Central memory CD8-positive, alpha-beta T cell (primary cell): ENCODE results near the gene TKT.

Experiments used
- ATAC-seq: fragments of 150-1000 bp; cut with Tn5 transposase; replicated peaks from 2 replicates; pipeline ENCODE4 v1.10.0; 2022; ENCODE audit warnings: mild to moderate bottlenecking, moderate FRiP score, moderate number of reproducible peaks; ENCODE audit not compliant: poor library complexity, severe bottlenecking; ENCODE audit errors: extremely low read depth
- DNase-seq, 2 donors: peaks; one replicate each; pipeline ENCODE4 v3.0.0; 2021; ENCODE audit warnings: low spot score in 2 of 2
- H3K27ac Mint-ChIP-seq: one replicate; pipeline ENCODE4 v1.8.0; 2022; ENCODE audit warnings: low read depth, mild to moderate bottlenecking, moderate library complexity, mixed read lengths
- H3K27me3 Mint-ChIP-seq: one replicate; pipeline ENCODE4 v1.8.0; 2022; ENCODE audit warnings: mixed read lengths
- H3K36me3 Mint-ChIP-seq: one replicate; pipeline ENCODE4 v1.8.0; 2022; ENCODE audit warnings: mild to moderate bottlenecking, moderate library complexity, mixed read lengths; ENCODE audit not compliant: insufficient read depth
- H3K4me1 Mint-ChIP-seq: one replicate; pipeline ENCODE4 v1.8.0; 2022; ENCODE audit warnings: mixed read lengths
- H3K4me3 Mint-ChIP-seq: one replicate; pipeline ENCODE4 v1.8.0; 2022; ENCODE audit warnings: mild to moderate bottlenecking, moderate library complexity, mixed read lengths
- H3K9me3 Mint-ChIP-seq: one replicate; pipeline ENCODE4 v1.8.0; 2022; ENCODE audit warnings: mixed read lengths

Gene TKT

DNA sequence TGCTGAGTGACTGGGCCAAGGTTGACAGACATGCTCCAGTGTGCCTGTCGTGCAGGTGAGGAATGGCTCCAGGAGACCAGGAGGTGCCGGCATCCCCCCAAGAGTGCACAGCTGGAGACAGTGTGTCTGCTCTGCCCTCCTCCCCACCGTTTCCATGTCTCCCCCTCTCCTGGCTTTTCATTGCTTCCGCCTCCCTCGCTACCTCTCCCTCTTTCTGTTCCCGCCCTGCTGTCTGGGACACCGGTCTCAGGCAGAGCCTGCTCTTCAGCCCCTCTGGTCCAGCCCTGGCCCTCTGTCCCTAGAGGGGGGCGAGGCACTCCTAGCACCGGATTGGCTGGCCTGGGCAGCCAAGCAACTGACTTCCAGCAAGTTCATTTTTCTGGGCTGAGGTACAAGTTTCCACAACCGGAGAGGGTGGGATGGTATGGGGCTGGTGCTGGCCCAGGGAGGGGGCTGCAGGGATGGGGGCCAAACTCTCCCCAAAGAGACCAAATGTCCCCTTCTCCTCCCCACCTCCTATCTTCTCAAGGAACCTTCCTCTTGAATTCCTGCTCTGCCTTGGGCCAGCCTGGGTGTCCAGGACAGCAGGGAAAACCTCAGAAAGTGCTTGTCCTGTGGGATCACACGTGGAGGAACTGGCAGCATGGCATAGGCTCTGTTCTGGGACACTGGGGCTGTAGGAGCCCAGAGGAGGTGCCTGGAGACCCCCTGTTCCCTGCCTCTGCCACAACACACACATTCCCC, 62.2 kb downstream of the TKT start:
- Mint-ChIP-seq H3K36me3 (peaks cover 27% of the 10 kb centered on the region), H3K9me3 (no peaks in the 10 kb centered on the region), H3K4me1 (peaks cover 14% of the 10 kb centered on the region), H3K4me3 (no peak overlapping the region), H3K27me3 (no peaks in the 10 kb centered on the region), H3K27ac (peak overlapping the region; percentile 63)
- no peak for DNase-seq
- ATAC-seq: no peak

DNA sequence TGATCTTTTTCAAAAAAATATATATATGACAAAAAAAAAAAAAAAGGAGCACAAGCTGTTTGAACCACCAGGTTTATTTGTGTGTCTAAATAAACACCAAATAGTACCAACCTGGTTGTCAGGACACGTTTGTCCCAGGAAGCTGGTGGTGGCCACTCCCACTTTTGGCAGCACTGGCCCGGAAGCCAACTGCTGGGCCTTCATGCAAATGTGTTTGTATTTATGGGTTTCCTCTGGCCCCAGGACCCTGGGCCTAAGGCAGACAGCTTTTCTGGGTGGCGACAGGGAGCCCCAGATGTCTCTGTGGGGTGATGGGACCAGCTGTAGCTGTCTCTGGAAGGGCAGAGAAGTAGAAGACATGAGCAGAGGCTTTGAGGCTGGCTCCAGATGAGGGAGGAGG, 63.2 kb downstream of the TKT start:
- no peak for ATAC-seq
- peaks cover 32% of the 10 kb centered on the region for H3K36me3 Mint-ChIP-seq
- H3K27ac Mint-ChIP-seq: peak overlapping the region; percentile 63
- no peak for DNase-seq
- H3K9me3 Mint-ChIP-seq: no peaks in the 10 kb centered on the region
- H3K27me3 Mint-ChIP-seq: no peaks in the 10 kb centered on the region
- H3K4me1 Mint-ChIP-seq: peaks cover 14% of the 10 kb centered on the region
- H3K4me3 Mint-ChIP-seq: no peak overlapping the region

DNA sequence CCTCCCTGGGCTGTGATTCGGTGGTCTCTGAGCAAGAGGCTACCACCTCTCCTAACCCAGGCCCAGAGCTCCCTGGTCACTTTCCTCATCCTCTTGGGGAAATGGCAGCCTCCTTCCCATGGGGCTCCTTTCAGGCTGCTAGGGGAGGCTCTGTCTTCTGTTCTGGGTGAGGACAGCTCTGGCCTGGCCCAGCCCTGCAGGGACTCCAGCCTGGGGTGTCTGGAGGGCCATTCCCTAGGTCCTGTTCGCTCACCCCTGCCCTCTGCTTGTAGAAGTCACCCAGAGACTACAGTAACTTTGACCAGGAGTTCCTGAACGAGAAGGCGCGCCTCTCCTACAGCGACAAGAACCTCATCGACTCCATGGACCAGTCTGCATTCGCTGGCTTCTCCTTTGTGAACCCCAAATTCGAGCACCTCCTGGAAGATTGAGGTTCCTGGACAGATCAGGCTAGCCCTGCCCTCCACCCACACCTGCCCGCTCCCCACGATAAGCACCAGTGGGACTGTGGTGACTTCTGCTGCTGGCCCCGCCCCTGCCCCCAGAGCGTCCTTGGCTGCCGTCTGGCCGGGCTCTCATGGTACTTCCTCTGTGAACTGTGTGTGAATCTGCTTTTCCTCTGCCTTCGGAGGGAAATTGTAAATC, 63.9 kb downstream of the TKT start:
- Mint-ChIP-seq H3K27me3 (no peaks in the 10 kb centered on the region), H3K9me3 (no peaks in the 10 kb centered on the region), H3K4me3 (no peak overlapping the region)

DNA sequence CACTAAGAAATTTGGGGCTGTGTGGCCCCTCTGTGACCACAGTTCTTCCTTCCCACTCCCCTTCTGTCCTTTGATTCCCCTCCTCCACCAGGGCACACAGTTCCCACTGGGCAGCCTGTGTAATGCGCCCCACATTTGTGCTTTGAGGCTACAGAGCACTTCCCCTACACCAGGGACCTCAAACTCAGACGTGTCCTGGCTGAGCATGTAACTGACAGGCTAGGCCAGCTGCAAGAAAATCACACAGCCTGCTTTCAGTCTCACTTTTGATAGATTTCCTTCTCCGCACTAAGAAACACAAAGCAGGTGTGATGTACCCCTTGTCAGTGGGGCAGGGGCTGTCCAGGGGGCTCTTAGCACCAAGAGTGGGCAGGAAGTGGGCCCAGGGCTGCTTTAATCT, 65.2 kb downstream of the TKT start:
- H3K9me3 Mint-ChIP-seq: no peaks in the 10 kb centered on the region

More for the DNA sequence above, 63.9 kb downstream of the TKT start:
- ATAC-seq (no peak), DNase-seq (no peak)
- peaks cover 36% of the 10 kb centered on the region for H3K36me3 Mint-ChIP-seq
- peaks cover 14% of the 10 kb centered on the region for H3K4me1 Mint-ChIP-seq
- H3K27ac Mint-ChIP-seq: no peak overlapping the region

DNA sequence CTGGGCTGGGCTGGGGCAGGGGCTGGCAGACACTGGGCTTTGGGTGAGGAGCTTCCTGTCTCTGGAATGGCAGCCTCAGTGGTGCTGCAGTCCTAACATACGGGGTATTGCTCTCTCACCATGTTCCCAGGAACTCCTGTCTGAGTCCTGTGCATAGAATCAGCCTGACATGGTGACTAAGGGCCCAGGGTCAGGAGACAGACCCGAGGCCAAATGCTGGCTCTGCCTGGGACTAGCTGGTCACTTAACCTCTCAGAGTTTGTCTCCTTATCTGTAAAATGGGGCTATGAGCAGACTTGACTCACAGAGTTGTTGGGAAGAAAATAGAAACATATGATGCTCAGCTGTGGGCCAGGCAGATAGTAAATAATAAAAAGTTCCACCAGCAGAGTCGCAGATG, 66.5 kb downstream of the TKT start:
- H3K9me3 Mint-ChIP-seq: no peaks in the 10 kb centered on the region
- ATAC-seq (no peak), DNase-seq (no peak)
- peaks cover 6% of the 10 kb centered on the region for H3K4me1 Mint-ChIP-seq
- no peak overlapping the region for H3K27ac Mint-ChIP-seq
- no peak overlapping the region for H3K4me3 Mint-ChIP-seq
- H3K27me3 Mint-ChIP-seq: no peaks in the 10 kb centered on the region
- peaks cover 47% of the 10 kb centered on the region for H3K36me3 Mint-ChIP-seq

More for the DNA sequence above, 65.2 kb downstream of the TKT start:
- ATAC-seq: no peak
- no peak for DNase-seq
- H3K36me3 Mint-ChIP-seq: peaks cover 40% of the 10 kb centered on the region
- H3K27ac Mint-ChIP-seq: peak overlapping the region; percentile 51
- H3K27me3 Mint-ChIP-seq: no peaks in the 10 kb centered on the region
- no peak overlapping the region for H3K4me3 Mint-ChIP-seq
- H3K4me1 Mint-ChIP-seq: peaks cover 14% of the 10 kb centered on the region

DNA sequence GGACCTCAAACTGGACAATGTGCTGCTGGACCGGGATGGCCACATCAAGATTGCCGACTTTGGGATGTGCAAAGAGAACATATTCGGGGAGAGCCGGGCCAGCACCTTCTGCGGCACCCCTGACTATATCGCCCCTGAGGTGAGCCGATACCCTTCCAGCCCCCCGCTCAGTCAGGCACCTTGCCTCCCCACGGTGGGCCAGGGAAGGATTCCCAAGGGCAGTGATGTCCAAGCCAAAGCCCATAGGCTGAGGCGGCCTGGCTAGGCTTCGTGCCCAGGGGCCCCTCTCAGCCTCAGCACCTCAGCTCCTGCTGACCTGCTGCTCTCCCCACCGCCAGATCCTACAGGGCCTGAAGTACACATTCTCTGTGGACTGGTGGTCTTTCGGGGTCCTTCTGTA, 67.1 kb downstream of the TKT start:
- H3K36me3 Mint-ChIP-seq: peaks cover 52% of the 10 kb centered on the region
- no peak overlapping the region for H3K4me3 Mint-ChIP-seq
- H3K27me3 Mint-ChIP-seq: no peaks in the 10 kb centered on the region
- DNase-seq (no peak), ATAC-seq (no peak)
- H3K4me1 Mint-ChIP-seq: peaks cover 6% of the 10 kb centered on the region
- H3K27ac Mint-ChIP-seq: no peak overlapping the region
- H3K9me3 Mint-ChIP-seq: no peaks in the 10 kb centered on the region

DNA sequence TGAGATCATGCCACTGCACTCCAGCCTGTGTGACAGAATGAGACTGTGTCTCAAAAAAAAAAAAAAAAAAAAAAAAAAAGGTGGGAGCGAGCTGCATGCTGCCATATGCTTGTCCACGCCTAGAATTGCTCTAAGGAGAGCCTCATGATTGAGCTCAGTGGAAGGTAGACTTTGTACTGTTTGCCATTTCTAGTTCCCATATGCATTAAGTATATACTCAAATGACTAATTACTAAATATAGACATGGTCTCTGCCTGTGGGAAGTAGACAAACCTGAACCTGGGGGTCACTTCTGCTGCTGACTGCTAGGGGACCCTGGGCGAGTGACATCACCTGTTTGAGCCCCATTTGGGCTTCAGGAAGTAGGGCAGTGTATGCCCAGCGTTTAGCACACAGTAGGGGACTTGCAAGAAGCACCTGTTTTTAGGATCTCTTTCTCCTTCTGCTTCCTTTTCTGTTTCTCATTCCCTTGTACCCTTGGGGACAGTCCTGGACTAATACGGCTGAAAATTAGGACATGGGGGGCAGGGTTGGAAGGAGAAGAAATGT, 67.6 kb downstream of the TKT start:
- no peak for DNase-seq
- H3K27ac Mint-ChIP-seq: no peak overlapping the region
- H3K36me3 Mint-ChIP-seq: peaks cover 52% of the 10 kb centered on the region
- H3K27me3 Mint-ChIP-seq: no peaks in the 10 kb centered on the region
- no peak overlapping the region for H3K4me3 Mint-ChIP-seq
- no peak for ATAC-seq
- no peaks in the 10 kb centered on the region for H3K9me3 Mint-ChIP-seq
- peaks cover 6% of the 10 kb centered on the region for H3K4me1 Mint-ChIP-seq

DNA sequence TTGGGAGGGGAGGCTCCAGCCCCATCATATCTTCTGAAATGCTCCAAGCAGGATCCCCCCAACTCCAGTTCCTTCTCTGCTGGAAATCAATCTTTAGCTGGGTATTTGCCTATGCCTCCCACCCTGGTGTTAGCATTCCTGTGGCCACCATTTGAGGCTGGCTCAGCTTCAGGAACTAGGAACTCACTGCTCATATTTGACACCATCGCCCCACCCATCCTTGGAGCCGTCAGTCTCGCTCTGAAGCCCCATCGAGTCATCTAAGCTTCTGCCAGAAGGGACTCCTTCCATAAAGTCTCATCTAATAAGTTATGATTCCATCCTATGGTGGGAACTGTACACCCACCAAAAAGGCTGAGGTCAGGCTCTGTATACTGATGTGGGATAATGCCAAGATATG, 68.4 kb downstream of the TKT start:
- Mint-ChIP-seq H3K27ac (no peak overlapping the region), H3K4me1 (no peaks in the 10 kb centered on the region), H3K9me3 (no peaks in the 10 kb centered on the region), H3K36me3 (peaks cover 46% of the 10 kb centered on the region), H3K4me3 (no peak overlapping the region), H3K27me3 (no peaks in the 10 kb centered on the region)
- ATAC-seq: no peak
- DNase-seq: no peak

DNA sequence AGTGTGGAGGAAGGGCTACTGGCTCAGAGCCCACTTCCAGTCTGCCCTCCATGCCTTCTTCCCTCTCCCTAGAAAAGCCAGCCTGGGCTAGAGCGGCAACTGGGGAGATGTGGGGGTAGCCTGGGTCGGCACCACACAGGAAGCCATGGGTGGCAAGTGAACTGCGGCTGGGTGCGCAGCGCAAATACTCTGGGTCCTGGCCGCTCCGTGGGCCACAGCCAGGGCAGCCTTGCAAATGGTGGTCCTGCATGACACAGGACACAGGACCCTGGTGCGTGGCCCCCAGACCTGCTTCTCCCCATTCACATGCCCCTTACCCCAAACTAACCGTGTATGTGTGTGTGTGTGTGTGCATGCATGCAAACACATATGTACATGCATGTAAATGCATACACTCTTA, 69.1 kb downstream of the TKT start:
- H3K27me3 Mint-ChIP-seq: no peaks in the 10 kb centered on the region
- no peaks in the 10 kb centered on the region for H3K9me3 Mint-ChIP-seq
- no peak for ATAC-seq
- no peak overlapping the region for H3K4me3 Mint-ChIP-seq
- H3K4me1 Mint-ChIP-seq: no peaks in the 10 kb centered on the region
- H3K27ac Mint-ChIP-seq: no peak overlapping the region
- no peak for DNase-seq
- peaks cover 47% of the 10 kb centered on the region for H3K36me3 Mint-ChIP-seq

DNA sequence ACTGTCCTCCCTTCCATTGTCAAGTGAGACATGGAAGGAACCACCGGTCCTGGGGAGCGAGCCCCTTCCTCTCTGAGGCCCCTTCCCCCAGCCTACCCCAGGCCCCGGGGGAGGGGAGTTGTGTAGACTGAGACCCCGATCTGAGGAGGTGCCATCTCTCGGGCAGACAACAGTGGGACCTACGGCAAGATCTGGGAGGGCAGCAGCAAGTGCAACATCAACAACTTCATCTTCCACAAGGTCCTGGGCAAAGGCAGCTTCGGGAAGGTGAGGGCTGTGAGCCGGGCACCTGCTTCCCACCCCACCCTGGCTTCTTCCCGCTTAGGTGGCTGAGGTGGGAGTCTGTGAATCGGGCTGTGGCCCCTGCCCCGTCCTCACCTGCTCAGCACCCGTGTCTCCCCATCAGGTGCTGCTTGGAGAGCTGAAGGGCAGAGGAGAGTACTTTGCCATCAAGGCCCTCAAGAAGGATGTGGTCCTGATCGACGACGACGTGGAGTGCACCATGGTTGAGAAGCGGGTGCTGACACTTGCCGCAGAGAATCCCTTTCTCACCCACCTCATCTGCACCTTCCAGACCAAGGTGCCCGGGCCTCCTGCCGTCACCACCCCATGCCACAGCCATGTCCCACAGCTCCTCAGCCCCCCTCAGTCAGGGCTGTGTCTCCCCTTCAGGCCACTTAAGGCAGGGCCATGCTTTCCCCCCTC, 69.9 kb downstream of the TKT start:
- no peak for ATAC-seq
- Mint-ChIP-seq H3K27ac (no peak overlapping the region), H3K27me3 (no peaks in the 10 kb centered on the region), H3K36me3 (peaks cover 53% of the 10 kb centered on the region), H3K9me3 (no peaks in the 10 kb centered on the region), H3K4me1 (no peaks in the 10 kb centered on the region), H3K4me3 (no peak overlapping the region)
- no peak for DNase-seq

DNA sequence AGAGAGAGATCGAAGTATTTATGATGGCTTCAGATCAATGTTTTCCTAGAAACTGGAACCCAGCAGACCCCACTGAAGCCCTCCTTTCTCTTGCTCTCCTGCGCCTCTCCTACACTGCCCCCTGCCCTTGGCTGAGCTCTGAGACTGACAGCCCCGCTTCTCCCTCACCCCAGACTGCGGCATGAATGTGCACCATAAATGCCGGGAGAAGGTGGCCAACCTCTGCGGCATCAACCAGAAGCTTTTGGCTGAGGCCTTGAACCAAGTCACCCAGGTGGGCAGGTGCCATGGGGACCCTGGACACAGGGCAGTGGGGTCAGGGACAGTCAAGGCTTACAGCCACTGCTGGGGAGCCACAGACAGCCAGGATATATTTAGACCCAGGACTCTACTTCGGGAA, 71.1 kb downstream of the TKT start:
- Mint-ChIP-seq H3K36me3 (peaks cover 49% of the 10 kb centered on the region), H3K27me3 (no peaks in the 10 kb centered on the region), H3K4me1 (no peaks in the 10 kb centered on the region), H3K9me3 (no peaks in the 10 kb centered on the region), H3K27ac (peak overlapping the region; percentile 77), H3K4me3 (no peak overlapping the region)
- ATAC-seq: no peak
- no peak for DNase-seq

DNA sequence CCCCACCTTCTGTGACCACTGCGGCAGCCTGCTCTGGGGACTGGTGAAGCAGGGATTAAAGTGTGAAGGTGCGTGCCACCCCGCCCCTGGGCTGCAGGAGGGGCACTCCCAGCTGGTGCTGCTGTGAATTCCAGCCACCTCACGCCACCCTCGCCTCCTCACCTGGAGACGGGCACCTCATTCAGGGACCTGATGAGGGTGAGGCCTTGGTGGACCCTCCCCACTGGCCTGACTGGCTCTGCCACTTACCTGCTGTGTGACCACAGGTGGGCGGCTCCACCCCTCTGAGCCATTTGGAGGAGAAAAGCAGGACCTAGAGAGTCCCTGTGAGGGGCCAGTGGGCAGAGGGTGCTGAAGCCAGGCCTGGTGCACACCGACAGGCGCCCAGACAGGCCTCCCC, 72.3 kb downstream of the TKT start:
- no peak for ATAC-seq
- Mint-ChIP-seq H3K27ac (no peak overlapping the region), H3K36me3 (peaks cover 50% of the 10 kb centered on the region)

More for the DNA sequence above, 72.3 kb downstream of the TKT start:
- peaks cover 5% of the 10 kb centered on the region for H3K4me1 Mint-ChIP-seq
- no peak overlapping the region for H3K4me3 Mint-ChIP-seq
- H3K9me3 Mint-ChIP-seq: no peaks in the 10 kb centered on the region
- no peak for DNase-seq
- no peaks in the 10 kb centered on the region for H3K27me3 Mint-ChIP-seq
